GM23338 (cell line): Measurements from ENCODE around the gene RTN4IP1. TPM values are rescaled to one million over a fixed set of nuclear protein-coding genes. Genes with fewer than 3 reads are reported as not detected.
A peak's percentile ranks its signal among the peaks of the same experiment; 100 is the strongest.

Experiments used
- ATAC-seq: fragments of 200-7000 bp; cut with Tn5 transposase; 3 replicates; pipeline ENCODE4 v1.9.1; 2020
- DNase-seq: peaks from one replicate; pipeline ENCODE4 v3.0.0-alpha.2; 2015; ENCODE audit warnings: low spot score
- H2AFZ ChIP-seq: fragments of 200-600 bp; sonication (generic); 2 replicates; pipeline ENCODE4 v1.8.0; 2016; ENCODE audit warnings: antibody characterized with exemption, mild to moderate bottlenecking, moderate library complexity
- H3F3A ChIP-seq: fragments of 200-600 bp; sonication (generic); replicated peaks from 2 replicates; pipeline ENCODE4 v1.8.0; 2017; ENCODE audit warnings: antibody characterized with exemption, mixed run types, low read depth
- H3K27ac ChIP-seq: fragments of 200-600 bp; sonication (generic); 2 replicates; pipeline ENCODE4 v1.6.1; 2016; ENCODE audit warnings: low read depth
- H3K27me3 ChIP-seq: fragments of 200-600 bp; sonication (generic); 2 replicates; pipeline ENCODE4 v1.8.0; 2016; ENCODE audit warnings: mild to moderate bottlenecking, mixed run types, moderate library complexity; ENCODE audit not compliant: insufficient read depth
- H3K36me3 ChIP-seq: fragments of 200-600 bp; sonication (generic); 2 replicates; pipeline ENCODE4 v1.8.0; 2016; ENCODE audit warnings: mild to moderate bottlenecking; ENCODE audit not compliant: insufficient read depth
- H3K4me1 ChIP-seq: fragments of 200-600 bp; sonication (generic); 2 replicates; pipeline ENCODE4 v1.8.0; 2016; ENCODE audit warnings: mild to moderate bottlenecking, moderate library complexity; ENCODE audit not compliant: insufficient read depth
- H3K4me2 ChIP-seq: fragments of 200-600 bp; sonication (generic); 2 replicates; pipeline ENCODE4 v1.7.1; 2017; ENCODE audit warnings: mixed run types
- H3K4me3 ChIP-seq: fragments of 200-600 bp; sonication (generic); 2 replicates; pipeline ENCODE4 v1.6.1; 2016; ENCODE audit warnings: mixed run types
- H3K79me2 ChIP-seq: fragments of 200-600 bp; sonication (generic); replicated peaks from 2 replicates; pipeline ENCODE4 v1.8.0; 2017; ENCODE audit warnings: mild to moderate bottlenecking; ENCODE audit not compliant: insufficient read depth
- H3K9me2 ChIP-seq: fragments of 200-600 bp; sonication (generic); 2 replicates; pipeline ENCODE4 v1.8.0; 2017; ENCODE audit not compliant: insufficient read depth
- H4K20me1 ChIP-seq: fragments of 200-600 bp; sonication (generic); replicated peaks from 2 replicates; pipeline ENCODE4 v1.8.0; 2017; ENCODE audit warnings: mild to moderate bottlenecking; ENCODE audit not compliant: insufficient read depth
- H3K27ac Mint-ChIP-seq: 2 replicates; pipeline ENCODE4 v1.8.0; 2020; ENCODE audit warnings: inconsistent platforms, mild to moderate bottlenecking, moderate library complexity, mixed read lengths
- H3K27me3 Mint-ChIP-seq: 3 replicates; pipeline ENCODE4 v1.8.0; 2022; ENCODE audit warnings: low read depth, mild to moderate bottlenecking, moderate library complexity, mixed read lengths, inconsistent platforms; ENCODE audit not compliant: insufficient read depth, poor library complexity
- H3K36me3 Mint-ChIP-seq: 3 replicates; pipeline ENCODE4 v1.8.0; 2021; ENCODE audit warnings: low read depth, mild to moderate bottlenecking, inconsistent platforms, moderate library complexity, mixed read lengths
- H3K4me1 Mint-ChIP-seq: 3 replicates; pipeline ENCODE4 v1.8.0; 2020; ENCODE audit warnings: mild to moderate bottlenecking, inconsistent platforms, mixed read lengths
- H3K4me3 Mint-ChIP-seq: 3 replicates; pipeline ENCODE4 v1.8.0; 2021; ENCODE audit warnings: moderate library complexity, mild to moderate bottlenecking, inconsistent platforms, mixed read lengths
- H3K9me3 Mint-ChIP-seq: 3 replicates; pipeline ENCODE4 v1.8.0; 2020; ENCODE audit warnings: moderate library complexity, mild to moderate bottlenecking, inconsistent platforms, mixed read lengths
- CTCF ChIP-seq, 2 experiments: fragments of 200-600 bp in 1 of 2; sonication (generic) in 1 of 2; conservative IDR thresholded peaks; 2 replicates each; pipeline versions ENCODE4 v1.5.1 to v1.6.1; 2016 to 2017; ENCODE audit warnings: antibody characterized with exemption in 2 of 2, low read depth in 2 of 2, mild to moderate bottlenecking in 2 of 2, moderate library complexity in 1 of 2
- STAT1 ChIP-seq: IDR thresholded peaks from one replicate; pipeline ENCODE4 v1.6.1; 2016; ENCODE audit warnings: antibody characterized with exemption; ENCODE audit not compliant: unreplicated experiment
- ZNF114 ChIP-seq: fragments of 250-450 bp; sonication (Bioruptor Pico); IDR thresholded peaks from 2 replicates; pipeline ENCODE4 v1.5.0; 2020; ENCODE audit warnings: mild to moderate bottlenecking, moderate library complexity
- ZNF462 ChIP-seq: fragments of 250-450 bp; sonication (Bioruptor Pico); IDR thresholded peaks from 2 replicates; pipeline ENCODE4 v1.5.0; 2020; ENCODE audit warnings: mild to moderate bottlenecking, moderate library complexity
- polyA plus RNA-seq: library from polyadenylated mRNA; unstranded; fragments of >200 nt; fragmentation: Nextera tagmentation; extraction: Ambion mirVana; gene quantifications from 2 replicates; pipeline ENCODE4 v1.2.1, GENCODE V29; 2016
- total RNA-seq: library from RNA; depleted of rRNA; stranded (reverse); fragments of >200 nt; shearing (Covaris generic); gene quantifications from 2 replicates; pipeline ENCODE4 v1.2.3, GENCODE V29; 2014

Gene RTN4IP1
- total and polyA plus RNA-seq, 2 experiments from 2014 or later, result 14.5 to 17.5 TPM

- peaks cover 23% of the 10 kb centered on the region for H3K4me1 ChIP-seq
- H3K9me3 Mint-ChIP-seq, result no peaks in the 10 kb centered on the region
- no peaks in the 10 kb centered on the region; the same call in 1 of the 2 replicates for H3K36me3 ChIP-seq
- H3K27ac Mint-ChIP-seq, result peak overlapping the region; percentile 69
- DNase-seq, result peak; percentile 72
- H3K36me3 Mint-ChIP-seq, result peaks cover 34% of the 10 kb centered on the region
- no peaks in the 10 kb centered on the region; the same call in 1 of the 2 replicates for H3F3A ChIP-seq
- no peaks in the 10 kb centered on the region for H3K9me2 ChIP-seq
- peak overlapping the region; percentile 40; the same call in 1 of the 2 replicates for H3K4me2 ChIP-seq
- H3K27ac ChIP-seq, result peak overlapping the region; percentile 70; the same call in 1 of the 2 replicates
- no peaks in the 10 kb centered on the region for H3K27me3 Mint-ChIP-seq
- peaks cover 28% of the 10 kb centered on the region for H3K4me1 Mint-ChIP-seq
- H3K79me2 ChIP-seq, result no peaks in the 10 kb centered on the region
- H2AFZ ChIP-seq, result no peak overlapping the region
- peak overlapping the region; percentile 2; the same call in 1 of the 3 replicates for H3K4me3 Mint-ChIP-seq
- no peaks in the 10 kb centered on the region for H3K27me3 ChIP-seq
- no peak overlapping the region for H3K4me3 ChIP-seq
- TF ChIP-seq ZNF114 (CRISPR knock-in tag) (no peak), ZNF462 (CRISPR knock-in tag) (0 out of 2 replicates have a peak, but pooled peaks have one; percentile 13), STAT1 (no peak)
- peak; percentile 91 for ATAC-seq
- no peaks in the 10 kb centered on the region for H4K20me1 ChIP-seq
These were observed 37.2 kb upstream of the RTN4IP1 start for GRCh38 chr6:106666282-106667021.

- Histone ChIP-seq H3K27ac (no peak overlapping the region), H3K79me2 (no peaks in the 10 kb centered on the region), H3F3A (no peaks in the 10 kb centered on the region; the same call in 1 of the 2 replicates), H3K4me1 (peaks cover 32% of the 10 kb centered on the region), H3K27me3 (no peaks in the 10 kb centered on the region), H3K36me3 (peaks cover 6% of the 10 kb centered on the region; the same call in 1 of the 2 replicates), H4K20me1 (no peaks in the 10 kb centered on the region), H2AFZ (no peak overlapping the region), H3K4me3 (no peak overlapping the region), H3K4me2 (no peak overlapping the region), H3K9me2 (no peaks in the 10 kb centered on the region)
- peaks cover 31% of the 10 kb centered on the region for H3K4me1 Mint-ChIP-seq
- DNase-seq (no peak), ATAC-seq (no peak)
- no peak overlapping the region for H3K27ac Mint-ChIP-seq
- TF ChIP-seq CTCF (conservative IDR thresholded peaks at IDR 0.05; ENCODE audit: low read depth in 2 of 2) (no peak), STAT1 (no peak)
- H3K9me3 Mint-ChIP-seq, result peaks cover 16% of the 10 kb centered on the region
- no peaks in the 10 kb centered on the region for H3K27me3 Mint-ChIP-seq
- no peak overlapping the region for H3K4me3 Mint-ChIP-seq
- peaks cover 72% of the 10 kb centered on the region for H3K36me3 Mint-ChIP-seq
These were observed 33.2 kb upstream of the RTN4IP1 start for GRCh38 chr6:106662458-106662857.
